Panc1 (cell line): Measurements from ENCODE around the gene OR52W1. TPM values are rescaled to one million over a fixed set of nuclear protein-coding genes. Genes with fewer than 3 reads are reported as not detected.

Experiments
- ATAC-seq: fragments of 200-7000 bp; cut with Tn5 transposase; 2 replicates; pipeline ENCODE4 v1.9.1; 2020; ENCODE audit warnings: mild to moderate bottlenecking, moderate library complexity
- Bru-seq: library from RNA; stranded (reverse); fragments of 400-500 nt; gene quantifications from one replicate; lab custom pipeline; 2021; lab: Mats Ljungman, UMichigan
- BruChase-seq, 2 experiments: library from RNA; stranded (reverse); fragments of 400-500 nt; gene quantifications; one replicate each; lab custom pipeline; 2021; lab: Mats Ljungman, UMichigan
- BruUV-seq: library from RNA; stranded (reverse); fragments of 400-500 nt; replicated peaks from 2 replicates; lab custom pipeline; 2021; lab: Mats Ljungman, UMichigan
- CTCF ChIA-PET: fragments of 300-600 bp; sonication (Branson Sonifier 250); formaldehyde crosslinking; loops from one replicate; lab custom pipeline; 2022; ENCODE audit warnings: antibody characterized with exemption; lab: Charles Lee
- POLR2A ChIA-PET: fragments of 300-600 bp; sonication (Branson Sonifier 250); formaldehyde crosslinking; loops from one replicate; lab custom pipeline; 2022; ENCODE audit warnings: antibody characterized with exemption; lab: Charles Lee
- DNase-seq: peaks from one replicate; pipeline ENCODE4 v3.0.0-alpha.2; 2010; ENCODE audit warnings: low read depth, low spot score
- H3K27ac ChIP-seq: 2 replicates; pipeline ENCODE4 v1.5.1; 2011; ENCODE audit warnings: mild to moderate bottlenecking, low read length, inconsistent platforms
- H3K27me3 ChIP-seq: fragments of 200-500 bp; sonication (Bioruptor generic); 2 replicates; pipeline ENCODE4 v1.6.0; 2014; ENCODE audit warnings: low read length, inconsistent platforms; ENCODE audit not compliant: control insufficient read depth, insufficient read depth
- H3K36me3 ChIP-seq: fragments of 200-500 bp; sonication (Bioruptor generic); 2 replicates; pipeline ENCODE4 v1.5.1; 2014; ENCODE audit warnings: inconsistent platforms, mild to moderate bottlenecking, low read length, moderate library complexity; ENCODE audit not compliant: control insufficient read depth, insufficient read depth
- H3K4me1 ChIP-seq: 2 replicates; pipeline ENCODE4 v1.5.1; 2011; ENCODE audit warnings: inconsistent platforms, mild to moderate bottlenecking, low read length, moderate library complexity; ENCODE audit not compliant: control insufficient read depth, insufficient read depth
- H3K4me3 ChIP-seq, 2 experiments: 2 replicates each; pipeline ENCODE4 v1.5.1; 2011 to 2012; ENCODE audit warnings: low read depth in 2 of 2, low read length in 2 of 2, mild to moderate bottlenecking in 2 of 2, inconsistent platforms in 1 of 2, moderate library complexity in 1 of 2
- H3K9me3 ChIP-seq: fragments of 200-500 bp; sonication (Bioruptor generic); 2 replicates; pipeline ENCODE4 v1.5.1; 2014; ENCODE audit warnings: low read depth, mild to moderate bottlenecking, inconsistent platforms, low read length, moderate library complexity; ENCODE audit not compliant: control insufficient read depth, insufficient read depth
- POLR2AphosphoS5 ChIP-seq: IDR thresholded peaks from 2 replicates; pipeline ENCODE4 v1.6.1; 2012; ENCODE audit warnings: mild to moderate bottlenecking, low read depth, low read length, moderate library complexity
- REST ChIP-seq, 2 experiments: IDR thresholded peaks; 2 replicates each; pipeline ENCODE4 v1.6.1; 2011 to 2012; ENCODE audit warnings: low read depth in 2 of 2, control low read depth in 1 of 2, low read length in 1 of 2, mild to moderate bottlenecking in 1 of 2, moderate library complexity in 1 of 2; ENCODE audit not compliant: insufficient read depth in 1 of 2
- SIN3A ChIP-seq: IDR thresholded peaks from 2 replicates; pipeline ENCODE4 v1.6.1; 2012; ENCODE audit warnings: low read depth, mild to moderate bottlenecking, low read length, moderate library complexity, borderline replicate concordance; ENCODE audit not compliant: insufficient read depth
- TCF7L2 ChIP-seq: IDR thresholded peaks from 2 replicates; pipeline ENCODE4 v1.6.1; 2011; ENCODE audit warnings: mild to moderate bottlenecking, low read depth, low read length, inconsistent platforms
- in situ Hi-C: cut with HindIII; loops from 2 replicates; pipeline ENCODE4 v1.10.0; 2016; ENCODE audit warnings: low sequenced_read_pairs, low pct_unique_long_range_greater_than_20kb
- intact Hi-C: fragments of 100-400 bp; cut with micrococcal nuclease; formaldehyde crosslinking; loops from one replicate; pipeline ENCODE4 v1.10.0; 2022; ENCODE audit not compliant: unreplicated experiment
- long read RNA-seq: library from polyadenylated mRNA; unstranded; transcript quantifications from one replicate; pipeline ENCODE4 v2.0.0, GENCODE V29; 2021; ENCODE audit not compliant: unreplicated experiment
- polyA plus RNA-seq: library from polyadenylated mRNA; unstranded; fragments of >200 nt; gene quantifications from one replicate; pipeline ENCODE4 v1.2.1, GENCODE V29; 2012; ENCODE audit warnings: missing spikeins; ENCODE audit not compliant: insufficient read length
- total RNA-seq: library from RNA; stranded (reverse); gene quantifications from one replicate; pipeline ENCODE4 v1.2.1, GENCODE V29; 2021; ENCODE audit not compliant: unreplicated experiment
- TF ChIP-seq, protein P1 (sequence below): fragments of 450-650 bp; IDR thresholded peaks from 2 replicates; pipeline ENCODE4 v1.5.1; 2017; ENCODE audit warnings: mild to moderate bottlenecking

The OR52W1 gene, protein sequence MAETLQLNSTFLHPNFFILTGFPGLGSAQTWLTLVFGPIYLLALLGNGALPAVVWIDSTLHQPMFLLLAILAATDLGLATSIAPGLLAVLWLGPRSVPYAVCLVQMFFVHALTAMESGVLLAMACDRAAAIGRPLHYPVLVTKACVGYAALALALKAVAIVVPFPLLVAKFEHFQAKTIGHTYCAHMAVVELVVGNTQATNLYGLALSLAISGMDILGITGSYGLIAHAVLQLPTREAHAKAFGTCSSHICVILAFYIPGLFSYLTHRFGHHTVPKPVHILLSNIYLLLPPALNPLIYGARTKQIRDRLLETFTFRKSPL
- total RNA-seq, result not detected
- not detected for polyA plus RNA-seq
- not detected for Bru-seq, nascent RNA
- BruChase-seq, experiment 1, labeled RNA remaining after a 2-hour chase, result not detected
- BruChase-seq, experiment 2, labeled RNA remaining after a 6-hour chase, result not detected
- long read RNA-seq, result 0 reads

GRCh38 chr11:6199174-6199810, at the start of gene OR52W1:
OR52W1 (plus strand) TSS chr11:6199224; CDS start chr11:6199224, 0 bp downstream.
- POLR2A ChIA-PET, result no interaction called here
- no TSS peak for BruUV-seq
- ATAC-seq, result no peak

DNA sequence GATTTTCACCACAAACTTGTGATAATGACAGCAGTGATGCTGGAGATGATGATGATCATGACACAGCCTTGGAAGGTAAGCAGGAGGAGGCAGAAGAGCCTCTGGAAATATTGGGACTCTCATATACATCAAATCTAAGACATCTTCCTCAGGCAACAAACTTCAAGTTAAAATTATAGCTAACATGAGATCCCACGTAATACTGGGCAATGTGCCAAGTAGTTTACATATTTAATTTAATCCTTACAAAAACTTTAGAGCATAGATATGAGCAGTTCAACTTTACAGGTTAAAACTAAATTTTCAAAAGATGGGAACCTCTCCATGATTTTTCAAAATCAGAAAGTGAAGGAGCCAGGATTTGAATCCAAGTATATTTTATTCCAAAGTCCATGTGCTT, 47.9 kb upstream of the OR52W1 start:
- H3K27ac ChIP-seq, result no peak overlapping the region
- in situ Hi-C loops, result no loop called here
- TF ChIP-seq REST (IDR thresholded peaks at IDR 0.05; ENCODE audit: insufficient read depth in 1 of 2, low read depth in 2 of 2, low read length in 1 of 2) (no peak), TCF7L2 (no peak), POLR2AphosphoS5 (no peak), SIN3A (no peak)
- TF ChIP-seq, protein P1, sequence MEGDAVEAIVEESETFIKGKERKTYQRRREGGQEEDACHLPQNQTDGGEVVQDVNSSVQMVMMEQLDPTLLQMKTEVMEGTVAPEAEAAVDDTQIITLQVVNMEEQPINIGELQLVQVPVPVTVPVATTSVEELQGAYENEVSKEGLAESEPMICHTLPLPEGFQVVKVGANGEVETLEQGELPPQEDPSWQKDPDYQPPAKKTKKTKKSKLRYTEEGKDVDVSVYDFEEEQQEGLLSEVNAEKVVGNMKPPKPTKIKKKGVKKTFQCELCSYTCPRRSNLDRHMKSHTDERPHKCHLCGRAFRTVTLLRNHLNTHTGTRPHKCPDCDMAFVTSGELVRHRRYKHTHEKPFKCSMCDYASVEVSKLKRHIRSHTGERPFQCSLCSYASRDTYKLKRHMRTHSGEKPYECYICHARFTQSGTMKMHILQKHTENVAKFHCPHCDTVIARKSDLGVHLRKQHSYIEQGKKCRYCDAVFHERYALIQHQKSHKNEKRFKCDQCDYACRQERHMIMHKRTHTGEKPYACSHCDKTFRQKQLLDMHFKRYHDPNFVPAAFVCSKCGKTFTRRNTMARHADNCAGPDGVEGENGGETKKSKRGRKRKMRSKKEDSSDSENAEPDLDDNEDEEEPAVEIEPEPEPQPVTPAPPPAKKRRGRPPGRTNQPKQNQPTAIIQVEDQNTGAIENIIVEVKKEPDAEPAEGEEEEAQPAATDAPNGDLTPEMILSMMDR, result no peak
- no peak overlapping the region for H3K4me3 ChIP-seq
- H3K9me3 ChIP-seq, result no peaks in the 10 kb centered on the region
- POLR2A ChIA-PET, result no interaction called here
- no TSS peak for BruUV-seq
- H3K27me3 ChIP-seq, result no peaks in the 10 kb centered on the region
- DNase-seq, result no peak
- H3K36me3 ChIP-seq, result no peaks in the 10 kb centered on the region
- CTCF ChIA-PET, result no interaction called here
- no peak for ATAC-seq
- intact Hi-C loops, result no loop called here
- H3K4me1 ChIP-seq, result no peaks in the 10 kb centered on the region

More at GRCh38 chr11:6199174-6199810, at the start of gene OR52W1:
- TF ChIP-seq POLR2AphosphoS5 (no peak), REST (IDR thresholded peaks at IDR 0.05; ENCODE audit: insufficient read depth in 1 of 2, low read depth in 2 of 2, low read length in 1 of 2) (no peak), SIN3A (no peak), TCF7L2 (no peak)
- TF ChIP-seq, protein P1, result no peak
- Histone ChIP-seq H3K4me3 (no peak within 1 kb of the TSS), H3K36me3 (no peaks in the 10 kb centered on the region), H3K4me1 (no peaks in the 10 kb centered on the region), H3K9me3 (no peaks in the 10 kb centered on the region), H3K27ac (no peak within 1 kb of the TSS), H3K27me3 (no peaks in the 10 kb centered on the region; the same call in 1 of the 2 replicates)
- no peak for DNase-seq
- intact Hi-C loops (no loop called here), in situ Hi-C loops (no loop called here)
- CTCF ChIA-PET, result no interaction called here
